GM19240 (cell line): ENCODE measurements around the gene DCAF7.

Experiments
- DNase-seq: peaks from one replicate; pipeline ENCODE4 v3.0.0; 2011; ENCODE audit warnings: low spot score; ENCODE audit not compliant: insufficient read length

DCAF7 gene

DNA sequence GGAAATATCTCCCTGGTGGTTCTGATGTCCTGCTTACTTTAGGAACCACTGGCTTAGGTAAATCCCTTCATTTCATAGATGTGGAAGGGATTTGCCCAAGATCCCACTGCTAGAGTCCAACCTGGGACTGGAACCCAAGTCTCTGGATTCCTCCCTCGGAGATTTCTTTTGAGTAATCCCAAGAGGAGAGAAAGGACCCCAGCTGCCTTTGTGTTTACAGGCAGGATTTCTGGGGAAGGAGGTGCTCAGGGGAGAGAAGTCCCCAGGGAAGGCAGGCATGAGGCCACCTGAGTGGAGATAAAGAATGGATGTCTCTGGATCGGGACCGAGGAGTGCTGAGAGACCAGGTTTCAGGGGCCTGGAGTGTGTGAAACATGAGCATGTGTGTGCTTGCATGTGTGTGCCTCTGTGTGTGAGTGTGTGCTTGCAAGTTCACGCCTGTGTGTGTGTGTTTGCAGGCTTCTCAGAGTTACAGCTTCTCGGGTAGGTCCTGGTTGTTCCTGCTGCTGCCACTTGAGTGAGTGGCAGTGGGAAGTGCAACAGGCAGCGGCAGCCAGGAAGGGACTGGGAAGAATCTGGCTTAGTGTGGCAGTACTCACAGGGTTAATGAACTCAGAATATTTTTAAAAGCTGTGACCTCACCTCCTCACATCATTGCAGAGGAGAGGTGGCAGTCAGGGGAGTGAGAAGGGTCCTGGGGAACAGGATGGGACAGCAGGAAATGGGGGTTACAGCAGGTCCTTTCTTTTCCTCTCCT lies 24.9 kb upstream of the DCAF7 start:
- no peak for DNase-seq

DNA sequence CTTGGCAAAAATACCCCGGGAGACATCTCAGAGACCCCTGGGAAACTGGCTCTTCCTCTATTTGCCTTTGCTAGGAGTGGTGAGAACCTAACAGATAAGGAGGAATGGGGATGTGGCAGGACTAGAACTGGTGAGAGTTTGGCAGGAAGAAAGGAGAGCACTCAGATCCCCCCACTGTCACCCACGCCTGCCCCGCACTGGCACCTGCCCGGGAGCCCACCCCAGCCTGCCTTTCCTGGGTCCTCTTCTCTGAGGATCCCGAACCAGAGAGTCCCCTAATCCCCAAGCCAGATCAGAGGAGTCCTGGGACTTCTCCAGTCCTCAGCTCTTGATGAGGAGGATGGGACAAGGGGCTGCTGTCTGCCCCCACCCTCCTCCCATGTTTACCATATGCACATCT lies 23.4 kb upstream of the DCAF7 start:
- DNase-seq = no peak

DNA sequence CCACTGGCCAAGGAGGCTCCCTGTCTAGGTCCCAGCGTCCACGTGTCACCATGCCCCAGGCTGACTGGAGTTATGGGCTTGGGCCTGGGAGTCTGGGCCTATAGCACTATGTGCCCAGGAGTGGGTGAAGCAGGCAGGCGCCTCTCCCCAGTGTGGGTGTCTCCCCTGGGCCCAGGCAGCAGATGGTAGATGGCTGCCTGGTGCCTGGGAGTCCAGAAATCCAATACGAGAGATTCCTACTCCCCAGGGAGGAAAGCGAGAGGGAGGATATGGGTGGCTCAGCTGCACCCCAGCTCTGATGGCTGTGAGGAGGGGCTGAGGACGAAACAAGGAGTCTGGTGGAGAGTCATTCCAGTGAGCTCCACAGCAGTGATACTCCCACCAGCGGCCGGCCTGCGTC lies 22.1 kb upstream of the DCAF7 start:
- no peak for DNase-seq

DNA sequence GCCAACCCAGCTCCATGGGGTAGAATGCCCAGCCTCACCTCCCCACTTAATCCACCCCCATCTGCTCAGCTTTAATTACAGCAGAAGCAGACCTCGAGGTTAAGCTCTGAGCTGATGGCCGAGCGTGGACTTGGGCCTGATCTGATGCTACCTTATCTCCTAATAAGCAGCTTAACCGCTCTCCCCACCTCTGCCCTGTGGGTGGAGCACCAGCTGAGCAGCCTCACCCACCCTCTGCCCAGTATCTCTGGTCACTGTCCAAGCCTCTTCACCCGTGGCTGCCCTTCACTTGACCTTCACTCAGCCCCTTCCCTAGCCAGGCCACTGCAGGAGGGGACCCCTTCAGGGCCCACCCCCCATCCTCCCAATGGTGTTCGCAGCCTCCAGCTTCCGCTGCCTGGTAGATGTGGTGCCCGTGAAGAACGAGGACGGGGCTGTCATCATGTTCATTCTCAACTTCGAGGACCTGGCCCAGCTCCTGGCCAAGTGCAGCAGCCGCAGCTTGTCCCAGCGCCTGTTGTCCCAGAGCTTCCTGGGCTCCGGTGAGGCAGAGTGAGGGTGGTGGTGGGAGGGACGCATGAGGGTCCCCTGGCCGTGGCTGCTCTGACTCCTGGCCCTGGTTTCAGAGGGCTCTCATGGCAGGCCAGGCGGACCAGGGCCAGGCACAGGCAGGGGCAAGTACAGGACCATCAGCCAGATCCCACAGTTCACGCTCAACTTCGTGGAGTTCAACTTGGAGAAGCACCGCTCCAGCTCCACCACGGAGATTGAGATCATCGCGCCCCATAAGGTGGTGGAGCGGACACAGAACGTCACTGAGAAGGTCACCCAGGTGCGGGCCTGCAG lies 20.3 kb upstream of the DCAF7 start:
- DNase-seq = no peak

DNA sequence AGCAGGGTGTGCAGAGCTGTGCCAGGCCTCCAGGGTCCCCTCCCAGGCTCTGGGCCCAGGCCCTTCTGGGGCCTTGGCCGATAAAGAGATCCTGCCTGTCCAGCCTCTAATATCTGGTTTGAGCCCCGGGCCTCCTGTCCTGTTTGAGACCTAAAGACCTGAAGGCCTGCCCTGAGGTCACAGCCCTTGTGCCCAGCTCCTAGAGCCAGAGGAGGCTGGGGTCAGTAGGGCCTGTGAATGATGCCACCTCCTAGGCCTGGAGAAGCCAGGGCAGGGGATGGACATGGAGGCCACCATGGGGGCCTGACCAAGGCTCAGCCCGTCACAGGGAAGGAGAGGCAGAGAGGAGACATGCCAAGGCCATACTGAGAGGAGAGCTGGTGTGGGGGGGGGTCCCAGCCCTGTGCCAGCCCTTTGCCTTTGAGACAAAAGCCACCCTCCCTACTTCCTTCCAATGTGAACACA lies 19.7 kb upstream of the DCAF7 start:
- DNase-seq = no peak

DNA sequence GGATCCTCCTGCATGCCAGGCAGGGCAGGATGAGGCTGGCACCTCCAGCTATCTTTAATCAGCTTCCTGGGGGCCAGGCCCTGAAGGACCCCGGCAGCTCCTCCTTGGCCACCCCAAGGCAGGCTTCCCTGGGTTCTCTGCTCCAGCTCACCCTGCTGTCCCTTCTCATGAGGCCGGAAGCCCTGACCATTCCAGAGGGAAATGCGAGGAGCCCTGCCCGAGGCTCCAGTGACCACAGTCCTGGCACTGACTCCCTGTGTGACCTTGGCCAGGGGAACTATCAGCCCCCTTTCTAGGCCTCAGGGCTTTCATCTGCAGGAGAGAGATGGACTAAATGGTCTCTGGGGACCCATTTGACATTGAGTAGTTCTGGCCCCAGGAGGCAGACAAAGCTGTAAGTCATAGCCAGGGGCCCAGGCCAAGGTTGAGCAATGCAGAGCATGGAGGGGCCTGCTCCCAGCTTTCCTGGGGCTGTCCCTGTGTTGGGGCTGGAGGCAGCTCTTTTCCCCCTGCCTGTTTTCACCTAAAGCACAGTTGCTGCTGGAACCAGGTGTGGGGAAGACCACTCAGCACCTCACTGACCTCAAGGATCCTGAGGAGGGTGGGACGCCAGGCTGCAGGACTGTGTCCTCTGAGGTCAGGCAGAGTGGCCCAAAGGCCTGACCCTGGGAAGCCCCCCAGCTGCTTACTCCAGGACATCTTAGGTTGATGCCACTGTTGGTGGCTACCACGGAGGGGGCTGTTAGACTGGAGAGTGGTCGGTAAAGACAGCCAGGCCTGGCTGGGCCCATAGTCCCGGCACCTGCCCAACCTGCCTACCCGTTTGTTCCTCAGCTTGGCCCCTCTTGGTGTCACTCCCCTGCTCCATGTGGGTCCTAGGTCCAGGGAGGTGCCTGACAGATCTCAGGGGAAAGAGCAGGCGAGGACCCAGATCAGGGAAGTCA lies 19.0 kb upstream of the DCAF7 start:
- DNase-seq = no peak

DNA sequence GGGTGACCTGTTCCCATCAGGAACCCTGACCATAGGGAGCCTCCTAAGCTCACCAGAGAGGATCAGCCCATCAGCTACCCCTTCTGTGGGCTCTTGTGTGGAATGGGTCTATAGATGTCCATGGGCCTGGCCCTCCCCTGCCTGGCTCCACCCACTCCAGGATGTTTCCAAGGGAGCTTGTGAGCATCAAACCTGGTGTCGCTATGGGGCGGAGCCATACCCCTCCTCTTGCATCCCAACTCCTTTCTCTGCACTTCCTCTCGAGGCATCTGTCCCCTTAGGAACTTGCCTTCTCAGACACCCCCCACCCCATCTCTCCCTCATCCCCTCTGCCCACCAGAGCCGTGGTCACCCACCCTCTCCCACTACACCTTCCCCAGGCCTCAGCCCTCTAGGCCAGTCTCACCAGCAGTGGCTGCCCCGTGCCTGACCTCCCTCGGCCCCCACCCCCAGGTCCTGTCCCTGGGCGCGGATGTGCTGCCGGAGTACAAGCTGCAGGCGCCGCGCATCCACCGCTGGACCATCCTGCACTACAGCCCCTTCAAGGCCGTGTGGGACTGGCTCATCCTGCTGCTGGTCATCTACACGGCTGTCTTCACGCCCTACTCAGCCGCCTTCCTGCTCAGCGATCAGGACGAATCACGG lies 16.7 kb upstream of the DCAF7 start:
- DNase-seq = no peak

DNA sequence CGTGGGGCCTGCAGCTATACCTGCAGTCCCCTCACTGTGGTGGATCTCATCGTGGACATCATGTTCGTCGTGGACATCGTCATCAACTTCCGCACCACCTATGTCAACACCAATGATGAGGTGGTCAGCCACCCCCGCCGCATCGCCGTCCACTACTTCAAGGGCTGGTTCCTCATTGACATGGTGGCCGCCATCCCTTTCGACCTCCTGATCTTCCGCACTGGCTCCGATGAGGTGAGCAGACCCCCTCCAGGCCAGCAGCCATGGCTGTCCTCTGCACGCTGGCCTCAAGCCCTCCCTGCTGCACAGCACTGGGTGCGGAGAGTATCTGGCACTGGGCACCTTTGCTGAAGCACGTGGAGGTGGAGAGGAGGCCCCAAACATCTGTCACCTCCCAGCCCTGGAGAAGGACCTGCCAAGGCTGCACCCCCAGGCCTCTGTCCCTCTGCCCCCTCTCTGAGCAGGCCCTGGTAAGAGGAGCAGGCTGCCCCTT lies 16.2 kb upstream of the DCAF7 start:
- DNase-seq = no peak

DNA sequence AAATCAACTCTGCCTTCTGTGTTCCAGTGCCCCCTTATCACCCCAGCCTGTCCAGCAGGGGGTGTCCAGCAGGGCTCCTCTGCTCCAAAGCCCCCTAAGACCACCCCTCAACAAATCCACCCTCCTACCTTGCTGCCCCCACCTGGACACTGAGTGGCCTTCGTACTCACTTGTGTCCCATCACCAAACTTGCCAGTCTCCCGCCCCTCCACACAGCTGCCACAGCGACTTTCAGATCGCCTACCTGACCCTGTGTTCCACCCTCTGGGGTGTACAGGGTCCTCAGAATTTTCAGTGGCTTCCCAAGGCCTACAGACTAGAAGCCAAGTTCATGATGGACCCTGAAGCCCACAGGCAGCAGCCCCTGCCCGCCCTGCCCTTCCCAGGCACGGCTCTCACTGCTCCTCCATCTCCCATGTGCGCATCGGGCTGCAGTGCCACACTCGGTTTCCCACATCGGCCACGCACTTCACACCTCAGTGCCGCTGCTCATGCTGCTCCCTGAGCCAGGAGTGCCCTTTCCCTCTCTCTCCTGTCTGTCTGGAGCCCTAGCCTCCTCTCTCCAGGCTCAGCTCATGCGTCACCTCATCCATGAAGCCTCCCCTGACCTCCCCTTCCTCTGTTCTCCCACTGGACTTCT lies 15.3 kb upstream of the DCAF7 start:
- no peak for DNase-seq

DNA sequence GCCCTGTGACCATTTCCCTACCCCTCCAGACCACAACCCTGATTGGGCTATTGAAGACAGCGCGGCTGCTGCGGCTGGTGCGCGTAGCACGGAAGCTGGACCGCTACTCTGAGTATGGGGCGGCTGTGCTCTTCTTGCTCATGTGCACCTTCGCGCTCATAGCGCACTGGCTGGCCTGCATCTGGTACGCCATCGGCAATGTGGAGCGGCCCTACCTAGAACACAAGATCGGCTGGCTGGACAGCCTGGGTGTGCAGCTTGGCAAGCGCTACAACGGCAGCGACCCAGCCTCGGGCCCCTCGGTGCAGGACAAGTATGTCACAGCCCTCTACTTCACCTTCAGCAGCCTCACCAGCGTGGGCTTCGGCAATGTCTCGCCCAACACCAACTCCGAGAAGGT lies 14.6 kb upstream of the DCAF7 start:
- DNase-seq = no peak

DNA sequence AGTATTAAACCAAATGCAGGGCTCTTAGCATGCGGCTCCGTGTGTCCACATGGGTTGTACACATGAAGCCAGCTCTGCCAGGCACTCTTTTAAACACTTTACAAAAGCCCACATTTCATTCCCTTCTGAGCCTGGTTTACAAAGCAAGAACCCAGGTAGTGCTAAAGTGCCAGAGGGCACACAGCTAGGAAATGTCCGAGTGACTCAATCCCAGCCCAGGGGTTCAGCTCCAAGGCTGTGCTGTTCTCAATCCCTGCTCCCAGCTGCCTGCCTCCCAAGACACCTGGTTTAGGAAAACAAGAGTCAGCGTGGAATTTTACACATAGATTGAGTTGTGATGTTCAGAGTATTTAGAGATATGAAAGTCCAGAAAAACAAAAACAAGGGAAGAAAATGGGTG lies 13.3 kb upstream of the DCAF7 start:
- no peak for DNase-seq

DNA sequence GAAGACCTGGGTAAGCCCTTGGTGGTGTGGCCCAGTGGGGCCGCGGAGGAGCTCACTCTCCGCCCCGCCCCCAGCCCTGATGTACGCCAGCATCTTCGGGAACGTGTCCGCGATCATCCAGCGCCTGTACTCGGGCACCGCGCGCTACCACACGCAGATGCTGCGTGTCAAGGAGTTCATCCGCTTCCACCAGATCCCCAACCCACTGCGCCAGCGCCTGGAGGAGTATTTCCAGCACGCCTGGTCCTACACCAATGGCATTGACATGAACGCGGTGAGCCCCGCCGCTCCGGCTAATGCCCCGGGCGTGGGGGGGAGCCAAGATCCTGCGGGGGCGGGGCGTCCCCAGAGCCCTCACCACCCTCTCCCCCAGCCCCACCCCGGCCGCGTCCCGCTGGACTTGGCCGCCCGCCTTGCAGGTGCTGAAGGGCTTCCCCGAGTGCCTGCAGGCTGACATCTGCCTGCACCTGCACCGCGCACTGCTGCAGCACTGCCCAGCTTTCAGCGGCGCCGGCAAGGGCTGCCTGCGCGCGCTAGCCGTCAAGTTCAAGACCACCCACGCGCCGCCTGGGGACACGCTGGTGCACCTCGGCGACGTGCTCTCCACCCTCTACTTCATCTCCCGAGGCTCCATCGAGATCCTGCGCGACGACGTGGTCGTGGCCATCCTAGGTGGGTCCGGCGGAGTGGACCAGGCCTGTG lies 12.1 kb upstream of the DCAF7 start:
- DNase-seq = no peak

DNA sequence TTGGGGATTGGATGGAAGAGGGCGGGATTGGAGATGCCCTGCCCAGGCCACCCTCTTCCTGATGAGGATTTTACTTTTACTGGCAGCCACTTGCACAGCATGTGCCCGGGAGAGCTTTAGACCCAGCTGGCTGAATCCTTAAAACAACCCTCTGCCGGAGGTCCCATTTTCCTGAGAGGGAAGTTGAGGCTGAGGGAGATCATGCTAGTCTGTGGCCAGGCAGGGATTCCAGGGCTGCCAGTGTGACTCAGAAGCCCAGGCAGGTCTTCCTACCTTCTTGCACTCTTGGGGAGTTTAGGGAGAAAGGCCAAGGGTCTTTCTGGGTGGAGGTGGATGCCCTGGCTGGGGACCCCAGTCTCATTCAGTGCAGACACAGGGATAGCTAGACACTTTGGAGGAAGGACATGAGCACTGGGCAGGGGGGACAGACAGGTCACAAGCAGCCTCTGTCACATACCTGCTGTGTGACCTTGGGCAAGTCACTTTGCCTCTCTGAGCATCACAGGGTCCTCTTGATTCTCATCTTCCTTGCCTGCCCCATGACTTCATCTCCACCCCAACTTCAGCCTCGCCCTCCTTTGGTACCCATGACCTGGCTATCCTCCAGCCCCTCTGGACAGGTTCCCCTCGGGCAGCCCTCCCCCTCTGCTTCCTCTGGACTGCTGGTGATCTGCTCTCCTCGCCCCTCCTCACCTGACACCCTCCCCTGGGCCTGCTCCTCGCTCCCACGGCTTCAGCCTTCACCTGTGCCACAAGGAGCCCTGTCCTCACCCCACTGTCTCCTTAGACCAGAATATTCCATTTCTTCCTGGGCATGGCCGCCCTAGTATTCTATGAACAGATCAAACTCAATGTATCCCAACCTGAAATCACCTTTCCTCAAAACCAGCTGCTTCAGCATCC lies 11.3 kb upstream of the DCAF7 start:
- DNase-seq = no peak

DNA sequence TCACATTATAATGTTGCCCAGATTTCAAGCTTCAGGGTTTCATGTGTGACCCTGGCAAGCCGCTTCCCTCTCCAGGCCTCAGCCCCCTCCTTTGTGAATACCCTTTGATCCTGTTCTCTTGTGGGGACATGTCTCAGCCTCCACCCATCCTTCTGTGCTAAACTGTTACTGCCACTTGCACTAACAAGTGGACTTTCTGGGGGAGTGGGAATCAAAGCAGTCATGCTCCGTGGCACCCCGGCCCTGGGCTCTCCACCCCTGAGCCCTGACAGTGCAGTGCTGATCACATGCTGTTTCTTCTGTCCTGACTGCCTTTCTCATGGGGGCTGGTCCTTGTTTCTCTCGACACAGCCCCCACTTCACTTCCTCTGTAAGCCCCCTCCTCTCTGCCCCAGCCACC lies 9.7 kb upstream of the DCAF7 start:
- no peak for DNase-seq

DNA sequence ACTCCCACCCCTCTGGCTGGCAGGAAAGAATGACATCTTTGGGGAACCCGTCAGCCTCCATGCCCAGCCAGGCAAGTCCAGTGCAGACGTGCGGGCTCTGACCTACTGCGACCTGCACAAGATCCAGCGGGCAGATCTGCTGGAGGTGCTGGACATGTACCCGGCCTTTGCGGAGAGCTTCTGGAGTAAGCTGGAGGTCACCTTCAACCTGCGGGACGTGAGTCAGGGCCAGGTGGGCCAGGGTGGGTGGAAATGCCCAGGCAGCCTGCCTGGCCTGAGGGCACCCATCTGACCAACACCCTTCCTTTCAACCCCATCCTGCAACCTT lies 8.1 kb upstream of the DCAF7 start:
- no peak for DNase-seq

DNA sequence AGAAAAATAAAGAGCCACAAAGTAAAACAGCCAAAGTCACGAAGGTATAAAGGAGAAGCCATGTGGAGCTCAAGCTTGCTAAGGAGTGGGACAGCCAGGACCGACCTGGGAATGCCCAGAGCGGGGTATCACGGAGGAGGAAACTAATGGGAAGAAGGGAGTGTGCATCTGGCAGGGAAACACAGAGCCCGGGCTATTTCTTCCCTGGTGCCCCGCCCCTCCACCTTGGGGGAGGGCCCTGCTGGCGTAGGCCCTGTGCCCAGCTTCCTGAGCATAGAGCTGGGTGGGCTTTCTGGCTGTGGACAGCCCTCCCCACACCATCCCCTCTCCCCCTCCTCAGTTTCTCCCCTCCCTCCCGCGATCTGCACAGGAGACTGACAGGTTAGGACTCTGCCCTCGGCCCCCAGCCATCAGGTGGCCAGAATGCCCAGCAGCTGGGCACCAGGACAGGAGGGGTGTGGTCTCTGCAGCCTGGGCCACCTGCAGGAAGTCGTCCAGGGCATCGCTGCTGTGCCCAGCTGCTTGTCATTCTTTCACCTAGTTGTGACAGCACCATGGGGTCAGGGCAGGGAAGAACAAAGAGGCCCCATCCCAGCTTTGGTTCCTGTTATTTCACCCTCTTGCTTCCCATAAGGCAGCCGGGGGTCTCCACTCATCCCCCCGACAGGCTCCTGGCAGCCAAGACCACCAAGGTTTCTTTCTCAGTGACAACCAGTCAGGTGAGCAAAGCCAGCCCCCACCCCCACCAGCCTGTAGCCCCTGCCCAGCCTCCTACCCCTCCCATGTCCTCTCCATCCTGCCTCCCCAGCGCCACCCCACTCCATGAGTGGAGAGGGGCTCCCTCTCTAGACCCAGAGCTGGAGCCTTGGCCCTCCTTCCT lies 7.1 kb upstream of the DCAF7 start:
- no peak for DNase-seq

DNA sequence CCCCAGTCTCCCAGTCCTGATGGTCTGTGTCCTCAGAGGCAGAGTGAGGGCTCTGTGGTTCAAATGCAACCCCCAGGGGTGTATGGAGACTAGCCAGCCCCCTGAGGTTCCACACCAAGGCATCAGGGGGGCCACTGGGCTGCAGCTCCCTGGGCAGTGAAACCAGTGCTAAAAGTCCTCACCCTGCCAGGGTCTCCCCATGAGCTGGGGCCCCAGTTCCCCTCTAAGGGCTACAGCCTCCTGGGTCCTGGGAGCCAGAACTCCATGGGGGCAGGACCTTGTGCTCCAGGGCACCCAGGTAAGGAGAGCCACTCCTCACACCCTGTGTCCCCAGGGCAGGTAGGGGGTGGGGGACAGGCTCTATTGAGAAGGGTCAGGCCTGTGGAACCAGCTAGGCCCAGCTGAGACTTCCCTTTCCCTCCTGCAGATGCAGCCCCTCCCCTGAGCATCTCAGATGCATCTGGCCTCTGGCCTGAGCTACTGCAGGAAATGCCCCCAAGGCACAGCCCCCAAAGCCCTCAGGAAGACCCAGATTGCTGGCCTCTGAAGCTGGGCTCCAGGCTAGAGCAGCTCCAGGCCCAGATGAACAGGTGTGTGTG lies 6.4 kb upstream of the DCAF7 start:
- no peak for DNase-seq
